ENCODE results near the gene PEX11A. TPM values are rescaled to one million over a fixed set of nuclear protein-coding genes. Genes with fewer than 3 reads are reported as not detected.

The PEX11A gene
- total RNA-seq, 1 donor from 2014 or later = 4.5 TPM

DNA sequence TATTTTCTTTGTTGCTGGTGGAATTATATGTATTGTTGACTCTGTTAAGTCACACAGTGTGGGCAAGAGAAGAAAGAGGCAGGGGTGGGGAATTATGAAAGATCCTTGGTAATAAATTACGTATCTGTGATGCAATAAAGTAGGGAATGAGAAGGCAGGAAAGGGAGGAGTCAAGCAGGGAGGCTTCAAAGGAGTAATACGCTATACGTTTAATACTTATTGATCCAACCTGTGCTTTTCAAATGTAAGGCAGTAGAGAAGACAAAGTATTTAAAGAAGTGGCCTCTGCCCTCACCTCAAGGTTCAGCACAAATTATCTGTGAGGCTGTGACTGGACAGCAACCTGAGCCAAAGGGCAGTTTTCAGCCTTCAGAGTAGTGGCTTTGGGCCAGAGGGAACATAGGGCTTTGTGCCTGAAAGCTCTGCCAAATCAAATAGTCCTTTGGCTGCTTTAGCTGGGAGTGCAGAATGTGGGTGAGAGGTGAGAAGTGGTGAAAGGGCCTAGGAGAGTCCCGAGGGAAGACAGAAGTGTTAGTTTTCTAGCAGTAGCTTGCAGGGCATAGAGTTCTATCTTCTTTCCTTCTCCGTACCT lies 10.2 kb downstream of the PEX11A start:
- TF ChIP-seq, protein P1, sequence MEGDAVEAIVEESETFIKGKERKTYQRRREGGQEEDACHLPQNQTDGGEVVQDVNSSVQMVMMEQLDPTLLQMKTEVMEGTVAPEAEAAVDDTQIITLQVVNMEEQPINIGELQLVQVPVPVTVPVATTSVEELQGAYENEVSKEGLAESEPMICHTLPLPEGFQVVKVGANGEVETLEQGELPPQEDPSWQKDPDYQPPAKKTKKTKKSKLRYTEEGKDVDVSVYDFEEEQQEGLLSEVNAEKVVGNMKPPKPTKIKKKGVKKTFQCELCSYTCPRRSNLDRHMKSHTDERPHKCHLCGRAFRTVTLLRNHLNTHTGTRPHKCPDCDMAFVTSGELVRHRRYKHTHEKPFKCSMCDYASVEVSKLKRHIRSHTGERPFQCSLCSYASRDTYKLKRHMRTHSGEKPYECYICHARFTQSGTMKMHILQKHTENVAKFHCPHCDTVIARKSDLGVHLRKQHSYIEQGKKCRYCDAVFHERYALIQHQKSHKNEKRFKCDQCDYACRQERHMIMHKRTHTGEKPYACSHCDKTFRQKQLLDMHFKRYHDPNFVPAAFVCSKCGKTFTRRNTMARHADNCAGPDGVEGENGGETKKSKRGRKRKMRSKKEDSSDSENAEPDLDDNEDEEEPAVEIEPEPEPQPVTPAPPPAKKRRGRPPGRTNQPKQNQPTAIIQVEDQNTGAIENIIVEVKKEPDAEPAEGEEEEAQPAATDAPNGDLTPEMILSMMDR (IDR thresholded peaks at IDR 0.05) = no peak
- TF ChIP-seq EZH2 (IDR thresholded peaks at IDR 0.05) (no peak), EZH2phosphoT487 (IDR thresholded peaks at IDR 0.05) (no peak)
- Mint-ChIP-seq H3K36me3 (no peaks in the 10 kb centered on the region), H3K4me1 (peaks cover 11% of the 10 kb centered on the region), H3K27me3 (ENCODE audit: insufficient read depth, low read depth) (peaks cover 3% of the 10 kb centered on the region), H3K9me3 (no peaks in the 10 kb centered on the region), H3K4me3 (no peak overlapping the region), H3K27ac (no peak overlapping the region)
- H3K27ac ChIP-seq = no peak overlapping the region
- H3K27me3 ChIP-seq = no peaks in the 10 kb centered on the region
- H4K20me1 ChIP-seq (ENCODE audit: low read depth) = no peaks in the 10 kb centered on the region
- H2AFZ ChIP-seq (replicated peaks) = no peak overlapping the region
- H3K4me3 ChIP-seq = no peak overlapping the region
- H3K9ac ChIP-seq = no peak overlapping the region
- H3K36me3 ChIP-seq = no peaks in the 10 kb centered on the region
- no peaks in the 10 kb centered on the region for H3F3A ChIP-seq (ENCODE audit: low read depth)
- no peak for DNase-seq (ENCODE audit: low spot score)
- no peak overlapping the region for H3K4me2 ChIP-seq
- no peaks in the 10 kb centered on the region for H3K79me2 ChIP-seq (ENCODE audit: low read depth)
- H3K9me3 ChIP-seq (ENCODE audit: low read depth) = no peaks in the 10 kb centered on the region
- H3K4me1 ChIP-seq = no peaks in the 10 kb centered on the region

GRCh38 chr15:89679212-89679611 lies 11.3 kb downstream of the PEX11A start, which contains the start of gene PLIN1:
Gene PLIN1, minus strand, starts transcription at chr15:89679367. Its CDS starts 1,878 bp downstream, at chr15:89677489.
- no peaks in the 10 kb centered on the region for H3K9me3 Mint-ChIP-seq
- no peak within 1 kb of the TSS for H3K9ac ChIP-seq
- no peaks in the 10 kb centered on the region for H3K9me3 ChIP-seq (ENCODE audit: low read depth)
- H3K36me3 ChIP-seq = no peaks in the 10 kb centered on the region
- H3K4me3 ChIP-seq = no peak within 1 kb of the TSS
- peaks cover 3% of the 10 kb centered on the region for H3K27me3 Mint-ChIP-seq (ENCODE audit: insufficient read depth, low read depth)
- no peak for DNase-seq (ENCODE audit: low spot score)
- H3K27ac Mint-ChIP-seq = peak within 1 kb of the TSS; percentile 92
- no peaks in the 10 kb centered on the region for H3K4me1 ChIP-seq
- no peaks in the 10 kb centered on the region for H4K20me1 ChIP-seq (ENCODE audit: low read depth)
- TF ChIP-seq, protein P1 (IDR thresholded peaks at IDR 0.05) = no peak
- no peak for TF ChIP-seq EZH2phosphoT487 (IDR thresholded peaks at IDR 0.05)
- TF ChIP-seq EZH2 (IDR thresholded peaks at IDR 0.05) = no peak
- H3K27ac ChIP-seq = no peak within 1 kb of the TSS
- no peaks in the 10 kb centered on the region for H3K36me3 Mint-ChIP-seq
- H3K4me3 Mint-ChIP-seq = no peak within 1 kb of the TSS
- H3K79me2 ChIP-seq (ENCODE audit: low read depth) = no peaks in the 10 kb centered on the region
- H3K4me2 ChIP-seq = no peak within 1 kb of the TSS
- no peak within 1 kb of the TSS for H2AFZ ChIP-seq (replicated peaks)
- H3K4me1 Mint-ChIP-seq = peaks cover 11% of the 10 kb centered on the region
- H3K27me3 ChIP-seq = no peaks in the 10 kb centered on the region
- H3F3A ChIP-seq (ENCODE audit: low read depth) = no peaks in the 10 kb centered on the region

DNA sequence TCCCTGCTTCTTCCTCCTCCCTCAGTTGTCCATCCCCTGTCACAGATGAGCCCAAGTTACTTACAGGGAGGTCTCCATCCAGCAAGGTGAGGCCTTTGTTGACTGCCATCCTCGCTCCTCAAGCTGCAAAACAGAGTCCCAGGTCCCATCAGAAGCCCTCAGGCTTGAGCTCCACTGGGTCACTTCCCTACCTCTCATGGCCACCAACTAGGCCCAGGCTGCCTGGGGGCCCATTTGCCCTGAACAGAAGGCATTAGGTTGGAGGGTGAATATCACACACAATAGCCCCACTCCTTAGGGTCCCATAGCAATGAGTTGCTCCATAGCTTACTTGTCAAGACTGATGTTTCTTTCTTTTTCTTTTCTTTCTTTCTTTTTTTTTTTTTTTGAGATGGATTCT lies 13.2 kb downstream of the PEX11A start:
- Mint-ChIP-seq H3K4me3 (no peak overlapping the region), H3K36me3 (no peaks in the 10 kb centered on the region), H3K4me1 (peaks cover 15% of the 10 kb centered on the region), H3K9me3 (no peaks in the 10 kb centered on the region), H3K27ac (no peak overlapping the region), H3K27me3 (ENCODE audit: insufficient read depth, low read depth) (peaks cover 5% of the 10 kb centered on the region)
- no peaks in the 10 kb centered on the region for H3K79me2 ChIP-seq (ENCODE audit: low read depth)
- no peak for DNase-seq (ENCODE audit: low spot score)
- no peaks in the 10 kb centered on the region for H3F3A ChIP-seq (ENCODE audit: low read depth)
- no peak overlapping the region for H3K9ac ChIP-seq
- no peak overlapping the region for H2AFZ ChIP-seq (replicated peaks)
- H3K9me3 ChIP-seq (ENCODE audit: low read depth) = no peaks in the 10 kb centered on the region
- no peak overlapping the region for H3K4me3 ChIP-seq
- H3K4me1 ChIP-seq = no peaks in the 10 kb centered on the region
- H3K4me2 ChIP-seq = no peak overlapping the region
- TF ChIP-seq EZH2phosphoT487 (IDR thresholded peaks at IDR 0.05) (no peak), EZH2 (IDR thresholded peaks at IDR 0.05) (no peak)
- TF ChIP-seq, protein P1 (IDR thresholded peaks at IDR 0.05) = no peak
- no peaks in the 10 kb centered on the region for H3K27me3 ChIP-seq
- no peaks in the 10 kb centered on the region for H4K20me1 ChIP-seq (ENCODE audit: low read depth)
- H3K36me3 ChIP-seq = no peaks in the 10 kb centered on the region
- H3K27ac ChIP-seq = no peak overlapping the region
